RPMI8226 (cell line): Measurements from ENCODE around the gene DNER.
"Not testable (repeated sequence)": the region's sequence is repeated elsewhere in the genome, so short reads cannot be mapped to it uniquely, and the experiment has no call there.

ENCODE experiments used
- DNase-seq: peaks from one replicate; pipeline ENCODE4 v3.0.0-alpha.2; 2015

DNER gene

DNA sequence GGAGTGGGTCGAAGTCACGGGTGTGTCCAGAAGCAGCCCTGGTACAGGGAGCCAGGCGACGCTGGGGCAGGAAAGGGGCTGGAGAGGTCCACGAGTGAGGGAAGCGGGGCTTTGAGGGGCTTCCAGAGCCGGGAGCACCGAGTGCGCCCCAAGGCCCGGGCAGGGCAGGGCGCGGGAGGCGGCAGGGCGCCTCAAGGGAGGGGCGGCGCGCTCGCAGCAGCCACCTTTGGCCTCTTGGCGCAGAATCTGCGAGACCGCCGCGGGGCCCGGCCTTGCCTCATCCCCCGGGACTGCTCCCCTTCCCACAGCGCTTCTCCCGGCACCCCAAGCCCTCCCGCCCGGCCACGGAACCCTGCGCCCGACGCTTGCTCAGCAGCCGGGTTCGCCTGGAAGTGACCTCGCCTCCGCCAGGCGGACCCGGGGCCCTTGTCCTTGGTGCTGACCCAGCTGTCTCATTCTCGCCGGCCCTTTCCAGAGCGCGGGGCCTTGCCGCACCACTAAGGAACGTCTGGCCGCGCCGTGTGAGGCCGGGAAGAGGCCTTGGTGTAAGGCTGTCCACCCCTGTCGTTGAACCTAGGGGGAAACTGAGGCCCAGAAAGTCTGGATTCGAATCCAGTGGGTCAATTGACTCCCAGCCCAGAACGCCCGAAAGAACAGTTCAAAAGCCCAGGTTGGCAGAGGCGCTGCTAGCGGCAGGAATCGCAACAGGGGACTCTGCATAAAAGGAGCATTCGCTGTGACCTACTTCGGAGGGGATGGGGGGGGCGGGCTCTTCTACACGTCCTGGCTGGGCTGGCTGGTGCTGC is 584 bp upstream of the DNER start:
- peak; percentile 33 for DNase-seq

DNA sequence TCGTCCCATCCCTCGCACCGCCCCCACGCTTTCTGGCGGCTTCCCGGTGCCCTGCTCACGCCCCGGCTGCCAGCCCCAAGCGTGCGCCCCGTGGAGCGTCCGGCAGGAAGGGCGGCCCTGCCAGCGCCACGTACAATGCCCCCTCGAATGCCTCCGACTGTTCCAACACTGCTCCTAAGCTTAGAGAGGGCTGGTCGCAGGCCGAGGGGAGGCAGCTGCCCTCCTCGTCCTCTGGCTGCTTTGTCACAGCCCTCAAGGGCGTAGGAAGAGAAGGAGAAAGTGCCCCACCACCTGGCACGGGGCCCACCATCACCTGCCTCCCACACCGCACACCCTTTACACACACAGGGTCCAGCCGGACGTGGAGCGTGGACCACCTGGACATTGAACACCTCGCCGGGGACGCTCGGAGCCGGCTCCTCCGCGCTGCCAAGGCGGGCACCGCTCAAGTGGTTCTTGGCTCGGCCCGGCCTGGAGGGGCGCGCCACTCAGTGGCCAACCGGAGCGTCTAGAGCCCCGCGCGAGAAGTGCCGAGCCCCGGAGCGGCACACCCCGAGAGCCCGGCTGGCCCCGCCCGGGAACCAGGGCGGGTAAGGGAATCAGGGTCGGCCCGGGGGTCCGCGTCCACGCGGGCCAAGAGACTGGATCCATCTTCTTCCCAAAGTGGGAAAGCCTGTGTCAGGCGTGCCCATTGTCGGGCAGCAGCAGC is 830 bp downstream of the DNER start:
- no peak for DNase-seq

DNA sequence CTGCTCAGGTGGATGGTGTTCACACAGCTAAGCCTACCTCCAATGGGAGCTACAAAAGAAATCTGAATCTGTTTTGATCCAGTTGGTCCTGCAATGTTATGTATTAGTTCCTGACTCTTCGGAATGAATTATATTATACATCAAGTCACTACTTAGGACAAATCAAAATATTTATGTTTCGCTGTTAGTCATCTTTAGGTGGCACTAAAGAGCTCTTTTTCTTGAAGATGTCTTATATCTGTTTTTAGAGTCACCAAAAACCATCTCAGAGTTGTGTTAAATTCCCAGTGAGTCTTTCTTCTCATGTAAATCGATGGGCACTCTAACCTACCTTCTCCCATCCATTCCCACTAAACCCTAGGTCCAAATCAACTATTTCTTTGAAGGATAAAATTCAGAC is 2.2 kb downstream of the DNER start:
- no peak for DNase-seq

DNA sequence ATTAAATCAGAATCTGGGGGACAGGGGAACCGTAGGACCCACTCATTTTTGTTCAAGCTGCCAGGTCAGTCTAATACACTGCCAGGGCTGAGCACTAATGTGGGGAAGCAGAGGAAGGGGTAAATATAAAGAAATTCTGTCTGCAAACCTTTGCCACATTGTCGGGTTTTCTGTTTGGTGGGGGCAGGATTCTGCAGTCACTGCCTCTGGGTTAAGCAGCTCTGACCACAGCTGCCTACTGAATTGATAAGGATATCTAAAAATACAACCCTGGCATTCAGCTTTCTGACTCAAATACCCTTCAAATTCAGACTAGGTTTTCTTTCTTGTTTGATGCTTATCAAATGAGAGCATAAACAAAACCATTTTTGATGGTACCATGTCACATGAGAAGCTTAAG is 6.0 kb downstream of the DNER start:
- no peak for DNase-seq

DNA sequence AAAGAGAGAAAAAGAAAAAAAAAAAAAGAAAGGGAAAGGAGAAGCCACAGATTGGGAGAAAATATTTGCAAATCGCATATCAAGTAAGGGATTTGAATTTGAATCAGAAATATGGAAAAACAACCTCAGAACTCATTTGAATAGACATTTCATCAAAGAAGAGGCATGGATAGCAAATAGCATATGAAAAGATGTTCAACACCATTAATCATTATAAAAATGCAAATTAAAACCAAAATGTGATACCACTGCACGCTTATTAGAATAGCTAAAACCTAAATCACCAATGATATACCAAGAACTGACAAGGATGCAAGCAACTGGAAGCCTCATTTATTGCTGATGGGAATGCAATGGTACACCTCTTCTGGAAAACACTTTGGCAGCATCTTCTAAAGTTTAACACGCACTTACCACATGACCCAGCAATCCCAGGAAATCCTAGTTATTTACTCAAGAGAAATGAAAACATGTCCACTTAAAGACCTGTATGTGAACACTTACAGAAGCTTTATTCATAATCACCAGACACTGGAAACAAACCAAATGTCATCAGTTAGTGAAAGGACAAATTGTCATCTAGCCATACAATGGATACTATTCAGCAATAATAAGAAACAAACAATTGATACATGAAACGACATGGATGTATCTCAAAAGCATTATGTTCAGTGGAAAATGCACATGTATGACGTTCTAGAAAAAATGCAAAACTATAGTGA is 10.3 kb downstream of the DNER start:
- DNase-seq, result no peak

DNA sequence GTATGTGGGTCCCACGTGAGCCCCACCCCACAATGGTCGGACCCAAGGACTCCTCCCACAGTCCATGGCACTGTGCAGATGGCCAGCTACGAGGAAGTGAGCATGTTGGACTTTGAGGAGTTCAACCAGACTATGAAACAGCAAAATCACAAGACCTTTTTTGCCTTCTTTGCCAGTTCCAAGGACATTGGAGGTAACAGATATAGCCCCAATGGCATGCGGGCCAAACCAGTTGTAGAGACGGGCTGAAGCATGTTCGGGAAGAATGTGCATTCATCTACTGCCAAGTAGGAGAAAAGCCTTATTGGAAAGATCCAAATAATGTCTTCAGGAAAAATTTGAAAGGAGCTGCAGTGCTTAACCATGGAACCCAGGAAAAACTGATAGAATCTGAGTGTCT is 12.6 kb downstream of the DNER start:
- no peak for DNase-seq

DNA sequence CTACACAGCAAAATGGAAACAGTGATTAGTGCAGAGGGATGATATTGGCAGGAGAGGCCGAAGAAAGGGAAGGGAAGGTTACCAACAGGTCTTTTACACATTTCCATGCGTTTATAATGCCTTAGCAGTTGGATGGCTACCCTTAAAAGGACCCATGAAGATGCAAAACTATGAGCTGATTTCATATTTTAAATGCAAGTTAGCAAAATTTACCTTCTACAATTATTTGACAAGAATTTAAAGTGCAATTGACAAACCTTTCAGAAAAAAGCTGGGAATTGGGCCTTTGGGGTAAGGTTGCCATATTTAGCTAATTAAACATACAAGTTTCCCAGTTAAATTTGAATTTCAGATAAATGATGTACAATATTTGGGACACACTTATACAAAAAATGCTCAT is 13.3 kb downstream of the DNER start:
- no peak for DNase-seq

DNA sequence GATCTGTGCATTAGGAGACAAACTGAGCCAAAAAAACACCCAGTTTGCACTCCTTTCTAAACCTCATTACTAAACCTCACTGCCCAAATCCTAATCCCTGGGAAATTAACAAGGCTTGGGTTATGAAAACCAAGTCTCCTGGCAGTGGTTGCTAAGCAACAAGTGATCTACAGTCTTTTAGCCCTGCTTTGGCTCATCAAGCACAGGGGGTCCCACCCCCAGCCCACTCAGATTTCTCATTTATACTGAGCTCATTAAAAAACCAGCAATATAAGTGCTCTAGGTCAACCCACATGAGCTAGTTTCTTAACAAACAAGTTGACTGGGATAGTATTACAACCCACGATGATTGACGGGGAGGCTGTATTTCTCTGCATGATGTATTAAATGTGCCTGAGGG is 18.4 kb downstream of the DNER start:
- DNase-seq, result no peak

DNA sequence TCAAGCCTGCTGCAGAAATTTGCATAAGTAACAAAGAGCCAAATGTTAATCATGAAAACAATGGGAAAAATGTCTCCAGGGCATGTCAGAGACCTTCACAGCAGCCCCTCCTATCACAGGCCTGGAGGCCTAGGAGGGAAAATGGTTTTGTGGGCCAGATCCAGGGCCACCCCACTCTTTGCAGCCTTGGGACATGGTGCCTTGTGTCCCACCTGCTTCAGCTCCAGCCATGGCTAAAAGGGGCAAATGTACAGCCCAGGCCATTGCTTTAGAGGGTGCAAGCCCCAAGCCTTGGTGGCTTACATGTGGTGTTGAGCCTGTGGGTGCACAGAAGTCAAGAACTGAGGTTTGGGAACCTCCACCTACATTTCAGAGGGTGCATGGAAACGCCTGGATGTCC is 20.5 kb downstream of the DNER start:
- DNase-seq, result not testable (repeated sequence)

DNA sequence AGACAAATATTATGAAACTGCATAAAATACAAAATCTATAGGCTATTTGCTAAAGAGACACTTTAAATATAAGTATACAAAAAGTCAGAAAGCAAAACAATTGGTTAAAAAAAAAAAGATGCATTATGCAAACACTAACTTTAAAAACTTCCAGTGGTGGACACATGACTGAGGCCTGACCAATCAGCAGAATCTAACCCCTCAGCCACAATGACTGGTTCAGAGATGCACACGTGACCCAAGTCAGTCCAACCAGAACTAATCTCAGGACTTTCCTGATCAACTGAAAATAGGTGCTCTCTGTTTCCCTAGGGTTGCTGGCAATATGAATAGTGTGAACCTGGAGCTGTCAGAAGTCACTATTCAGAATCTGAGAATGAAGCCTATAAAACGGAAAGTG is 22.7 kb downstream of the DNER start:
- DNase-seq, result no peak

DNA sequence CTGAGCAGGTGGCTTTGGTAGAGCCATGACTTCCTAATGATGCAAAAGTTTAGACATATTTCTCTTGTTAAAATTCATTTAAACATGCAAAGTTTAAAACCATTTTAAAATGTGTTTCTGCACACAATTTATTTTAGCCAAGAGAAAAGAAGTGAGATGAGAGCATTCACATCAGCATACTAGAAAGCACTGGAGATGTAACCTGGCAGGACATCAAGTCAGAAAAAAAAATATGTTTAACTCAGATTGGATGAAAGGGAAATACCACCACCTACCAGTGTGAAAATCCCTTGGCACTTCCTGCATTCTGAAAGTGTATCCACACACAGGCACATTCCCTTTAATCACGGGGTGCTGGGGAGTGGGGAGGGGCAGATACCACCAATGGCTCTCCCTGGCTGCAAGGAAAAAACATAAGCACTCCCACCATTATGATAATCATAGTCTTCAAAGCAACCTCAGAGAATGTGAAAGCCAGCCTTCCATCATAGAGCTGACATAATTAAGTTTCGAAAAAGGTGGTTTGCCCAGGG is 25.0 kb downstream of the DNER start:
- no peak for DNase-seq

DNA sequence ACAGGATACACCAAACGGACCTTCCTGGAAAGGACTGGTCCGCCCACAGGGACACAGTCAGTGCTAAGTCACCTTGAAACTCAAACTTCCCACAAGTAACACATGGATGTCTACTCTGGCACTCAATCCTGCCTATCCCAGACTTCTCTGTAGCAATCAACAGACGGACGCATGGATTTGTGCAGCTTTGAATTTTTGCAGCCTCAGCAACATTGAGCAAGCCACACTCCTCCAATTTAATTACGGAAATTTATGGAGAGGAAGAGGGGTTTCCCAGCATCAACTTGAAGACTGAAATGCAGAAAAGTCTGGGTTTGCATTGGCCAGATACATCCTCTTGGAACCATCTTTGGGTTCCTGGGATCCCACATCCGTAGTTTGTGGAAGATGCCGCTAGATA is 26.2 kb downstream of the DNER start:
- DNase-seq, result no peak

DNA sequence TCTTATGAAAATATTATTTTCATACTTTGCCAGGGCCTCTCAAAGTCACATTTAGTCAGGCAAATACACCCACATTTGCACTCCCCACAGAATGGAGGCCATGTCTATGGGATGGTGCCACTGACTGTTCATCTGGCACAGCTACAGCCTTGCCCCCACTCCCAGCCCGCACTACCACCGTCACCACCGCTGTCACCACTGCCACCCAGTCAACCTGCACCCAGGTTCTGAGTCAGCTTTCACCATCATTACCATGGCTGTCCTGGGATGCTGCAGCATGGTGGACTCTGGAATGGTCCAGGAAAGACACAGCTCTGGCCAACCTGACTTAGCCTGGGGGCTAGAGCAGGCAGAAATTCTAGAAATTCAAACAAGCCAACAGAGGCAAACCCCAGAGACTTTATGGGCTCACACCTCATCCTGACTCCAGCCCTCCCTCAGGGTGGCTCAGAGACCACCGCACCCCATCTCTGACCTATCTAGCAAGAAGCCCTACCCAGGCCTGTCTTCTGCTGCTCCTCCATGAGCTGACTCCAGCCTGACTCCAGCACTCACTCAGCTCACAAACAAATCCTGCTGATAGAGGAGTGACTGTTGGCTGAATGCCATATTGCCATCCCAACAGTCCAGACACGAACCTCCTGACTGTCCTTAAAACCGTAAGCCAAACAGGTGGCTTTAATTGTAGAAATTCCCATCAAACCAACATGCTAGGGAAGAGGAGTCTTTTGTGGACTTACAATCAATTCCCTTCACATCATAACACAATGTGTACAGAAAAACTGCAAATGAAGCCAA is 28.0 kb downstream of the DNER start:
- DNase-seq, result no peak

DNA sequence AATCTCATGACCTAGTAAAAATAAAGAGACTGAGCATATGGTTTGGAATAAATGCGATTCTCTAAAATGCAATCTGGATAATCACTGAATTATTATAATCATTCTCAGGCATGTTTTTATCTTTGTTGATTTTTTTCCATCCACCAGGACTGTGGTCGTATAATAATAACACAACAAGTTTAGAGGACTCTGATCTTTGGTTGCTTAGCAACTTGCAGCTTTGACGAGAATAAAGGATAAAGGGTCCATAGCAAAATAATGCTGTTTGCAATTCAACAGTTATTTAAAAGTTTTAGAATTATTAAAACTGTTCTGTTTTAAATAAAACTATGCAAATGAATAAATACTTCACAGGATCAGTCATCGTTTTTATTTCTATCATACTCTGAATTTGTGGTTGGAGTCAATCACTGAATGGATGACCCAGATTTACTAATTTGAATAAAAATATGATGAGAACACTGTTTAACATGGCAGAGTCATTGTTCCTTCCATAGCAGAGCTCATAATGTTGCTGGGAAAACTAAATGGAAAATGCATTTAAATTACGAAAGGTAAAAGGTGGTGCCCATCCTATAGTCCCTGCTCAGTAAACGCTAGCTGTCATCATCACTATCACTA is 29.3 kb downstream of the DNER start:
- DNase-seq, result no peak

DNA sequence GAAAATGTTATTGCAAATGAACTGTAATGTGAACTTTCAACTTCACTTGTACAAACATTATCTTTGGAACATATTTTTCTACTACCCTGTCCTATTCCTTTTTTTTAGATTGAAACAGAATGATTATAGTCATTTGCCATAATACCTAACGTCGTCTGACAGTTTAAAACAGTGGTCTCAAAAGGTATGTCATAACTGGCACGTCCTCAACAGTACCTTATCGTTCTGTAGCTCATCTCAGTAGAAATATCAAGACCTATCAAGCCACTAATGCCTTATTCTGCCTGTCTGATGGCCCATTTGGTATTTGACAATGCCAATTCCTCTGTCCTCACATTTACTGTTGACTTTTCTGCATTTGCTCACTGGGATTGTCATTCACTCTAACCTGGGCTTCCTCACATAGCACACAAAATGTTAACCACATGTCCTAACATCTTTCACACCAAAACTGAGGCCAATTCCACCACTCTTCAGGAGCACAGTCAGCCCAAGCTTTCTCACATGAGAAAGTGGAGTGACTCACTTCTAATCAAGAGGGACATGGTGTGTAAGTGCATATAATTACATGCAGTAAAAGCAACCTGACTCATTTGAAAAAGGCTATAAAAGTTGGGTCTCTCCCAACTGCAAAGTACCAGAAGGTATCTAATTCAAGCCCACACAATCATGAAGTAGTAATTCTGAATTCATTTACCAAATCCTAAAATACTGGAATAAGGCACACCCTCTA is 34.8 kb downstream of the DNER start:
- no peak for DNase-seq

DNA sequence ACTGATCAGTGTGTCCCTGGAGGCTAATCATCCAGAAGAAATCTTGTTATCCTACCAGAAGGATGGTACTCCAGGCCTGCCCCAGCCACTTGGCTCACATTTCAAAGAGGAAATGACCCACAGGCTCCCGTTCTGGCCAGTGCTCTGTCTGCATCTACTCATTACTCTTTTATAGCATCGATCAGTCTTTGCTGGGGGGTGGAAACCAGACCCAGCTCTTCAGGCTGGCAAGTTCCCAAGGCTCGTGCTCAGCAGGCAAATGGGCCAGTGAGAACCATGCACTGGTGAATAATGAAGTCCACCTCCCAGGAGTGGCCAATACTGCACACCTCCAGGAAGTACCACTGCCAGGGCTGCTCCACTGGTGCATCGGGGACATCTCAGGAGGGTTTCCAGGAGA is 38.8 kb downstream of the DNER start:
- DNase-seq, result no peak

DNA sequence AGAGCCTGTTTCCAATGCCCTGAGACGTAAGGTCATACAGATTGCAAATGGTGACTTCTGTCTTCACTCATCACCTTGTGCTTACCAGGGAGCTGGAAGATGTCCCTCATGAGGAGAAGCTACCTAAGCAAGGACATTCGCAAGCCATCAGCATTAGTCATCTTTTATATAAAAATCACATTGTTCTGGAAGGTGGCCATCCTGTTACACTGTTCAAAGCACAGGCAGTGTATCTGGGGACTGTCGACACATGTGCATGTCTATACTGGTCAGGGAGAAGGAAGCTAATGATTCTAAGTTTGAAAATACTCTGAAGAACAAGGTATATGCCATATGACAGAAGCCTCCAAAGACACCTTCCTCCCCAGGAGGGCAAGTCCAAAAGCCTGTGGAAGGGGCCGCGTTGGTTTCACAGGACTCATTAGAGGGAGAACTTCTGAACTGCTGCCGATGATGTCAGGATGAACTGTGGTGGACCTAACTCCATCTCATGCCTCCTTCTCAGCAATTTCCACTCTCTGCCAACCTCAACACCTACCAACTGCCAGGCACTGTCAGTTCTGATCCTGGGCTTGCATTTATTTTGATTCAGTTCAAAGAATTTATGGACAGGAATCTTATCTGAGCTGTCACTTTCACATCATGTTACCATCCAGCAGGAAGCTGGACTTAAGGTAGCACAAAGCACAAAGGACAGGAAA is 39.4 kb downstream of the DNER start:
- no peak for DNase-seq

DNA sequence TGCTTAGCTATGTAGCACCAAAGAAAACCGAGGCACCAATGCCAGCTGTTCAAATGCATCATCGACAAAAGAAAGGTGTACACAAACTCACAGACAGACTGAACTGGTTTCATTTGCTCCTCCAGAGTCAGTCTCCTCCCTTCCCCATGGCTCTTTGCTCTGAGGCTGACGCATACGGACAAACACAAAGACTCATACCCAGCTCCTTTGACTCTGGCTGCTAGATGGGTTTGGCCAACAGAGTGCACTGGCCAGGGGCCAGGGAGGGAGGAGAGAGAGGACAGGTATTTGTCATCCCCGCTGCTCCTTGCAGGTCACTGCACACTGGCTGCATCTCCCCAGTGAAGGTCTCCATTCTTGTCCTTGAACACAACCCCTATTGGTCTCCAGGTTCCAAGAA is 40.7 kb downstream of the DNER start:
- no peak for DNase-seq

DNA sequence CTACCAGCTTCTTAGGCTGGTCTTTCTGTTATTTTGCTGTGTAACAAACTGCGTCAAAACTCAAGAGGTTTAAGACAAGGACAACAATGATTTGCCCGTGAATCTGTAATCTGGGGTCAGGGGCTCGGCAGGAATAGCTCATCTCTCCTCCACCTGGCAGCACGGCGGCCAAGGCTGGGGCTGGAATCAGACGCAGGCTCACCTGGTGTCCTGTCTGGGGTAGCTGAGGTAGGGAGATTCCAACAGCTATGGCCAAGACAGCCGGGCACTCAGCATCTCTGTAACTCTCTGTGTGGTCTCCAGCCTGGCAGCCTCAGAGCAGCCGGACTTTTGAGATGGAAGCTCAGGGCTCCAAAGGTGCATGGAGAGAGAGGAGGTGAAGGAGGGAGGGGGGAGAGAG is 42.3 kb downstream of the DNER start:
- no peak for DNase-seq

DNA sequence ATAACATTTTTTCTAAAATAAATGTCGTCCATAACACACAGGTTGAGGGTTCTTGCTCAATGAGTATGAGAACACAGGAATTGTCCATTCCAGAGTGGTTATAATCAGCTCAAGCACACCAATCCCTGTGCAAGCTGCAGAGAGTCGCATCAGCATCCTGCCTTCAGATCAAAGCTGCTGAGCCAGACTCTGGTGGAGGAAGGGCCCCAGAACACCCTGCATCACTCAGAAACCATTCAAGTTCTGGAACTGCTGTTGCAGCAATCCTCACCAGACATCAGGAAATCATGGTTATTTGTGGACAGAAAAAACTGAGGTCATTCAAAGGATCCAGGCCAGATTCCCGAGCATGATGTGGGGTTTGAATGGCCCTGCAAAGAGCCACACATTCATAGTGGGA is 44.5 kb downstream of the DNER start:
- DNase-seq, result no peak

DNA sequence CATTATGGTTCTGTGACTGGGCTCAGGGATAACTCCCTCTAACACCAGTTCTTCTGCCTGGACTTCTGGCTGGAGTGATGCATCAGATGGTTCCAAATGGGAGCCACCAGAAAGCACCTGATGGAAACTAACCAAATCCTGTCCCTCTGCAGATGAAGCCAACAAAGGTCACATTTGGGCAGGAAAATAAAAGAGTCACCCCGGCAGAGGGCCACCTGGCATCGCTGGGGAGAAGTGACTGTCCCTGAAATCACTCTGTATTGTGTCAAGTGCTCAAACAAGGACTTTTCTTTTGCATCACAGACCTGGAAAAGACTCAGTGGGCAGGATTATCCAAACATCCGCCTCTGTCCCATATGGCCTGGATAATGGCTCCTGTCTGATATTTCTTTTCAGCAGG is 47.5 kb downstream of the DNER start:
- DNase-seq, result no peak
